ENCODE measurements around the gene MDGA2. TPM values are rescaled to one million over a fixed set of nuclear protein-coding genes. Genes with fewer than 3 reads are reported as not detected.

The MDGA2 gene
- total and polyA plus RNA-seq, 2 of the 13 experiments (the other 11 are each of a cell fraction or from before 2014, with no cell fraction given): not detected

DNA sequence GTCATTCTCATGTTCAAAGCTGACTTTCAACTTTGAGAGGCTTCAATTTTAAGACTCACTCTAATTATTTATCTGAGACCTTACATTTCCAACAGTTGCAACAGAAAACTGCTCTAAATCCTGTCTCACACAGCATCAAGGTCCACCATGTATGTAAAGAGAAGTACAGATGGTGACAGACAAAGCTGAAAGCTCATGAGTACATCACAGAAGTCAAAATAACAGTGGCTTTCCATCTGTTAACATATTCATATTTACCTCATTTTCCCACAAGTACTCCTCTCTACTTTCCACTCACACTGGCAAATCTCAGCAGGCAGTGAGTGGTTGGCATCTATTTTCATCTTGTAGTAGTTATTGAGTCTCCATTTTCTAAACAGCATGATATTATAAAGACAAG lies 192.0 kb downstream of the MDGA2 start (continued):
- TF ChIP-seq ZNF883 (CRISPR knock-in tag; IDR thresholded peaks at IDR 0.05; ENCODE audit: not compliant biosample characterization) (no peak), ZNF143 (CRISPR knock-in tag; IDR thresholded peaks at IDR 0.05) (no peak), HMG20B (CRISPR knock-in tag; conservative IDR thresholded peaks at IDR 0.05) (no peak), ZNF280B (CRISPR knock-in tag; IDR thresholded peaks at IDR 0.05; ENCODE audit: borderline replicate concordance) (no peak), PRDM4 (CRISPR knock-in tag; IDR thresholded peaks at IDR 0.05; ENCODE audit: borderline replicate concordance) (no peak)
- TF ChIP-seq, protein P1, sequence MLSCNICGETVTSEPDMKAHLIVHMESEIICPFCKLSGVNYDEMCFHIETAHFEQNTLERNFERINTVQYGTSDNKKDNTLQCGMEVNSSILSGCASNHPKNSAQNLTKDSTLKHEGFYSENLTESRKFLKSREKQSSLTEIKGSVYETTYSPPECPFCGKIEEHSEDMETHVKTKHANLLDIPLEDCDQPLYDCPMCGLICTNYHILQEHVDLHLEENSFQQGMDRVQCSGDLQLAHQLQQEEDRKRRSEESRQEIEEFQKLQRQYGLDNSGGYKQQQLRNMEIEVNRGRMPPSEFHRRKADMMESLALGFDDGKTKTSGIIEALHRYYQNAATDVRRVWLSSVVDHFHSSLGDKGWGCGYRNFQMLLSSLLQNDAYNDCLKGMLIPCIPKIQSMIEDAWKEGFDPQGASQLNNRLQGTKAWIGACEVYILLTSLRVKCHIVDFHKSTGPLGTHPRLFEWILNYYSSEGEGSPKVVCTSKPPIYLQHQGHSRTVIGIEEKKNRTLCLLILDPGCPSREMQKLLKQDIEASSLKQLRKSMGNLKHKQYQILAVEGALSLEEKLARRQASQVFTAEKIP (CRISPR knock-in tag; IDR thresholded peaks at IDR 0.05; ENCODE audit: borderline replicate concordance): no peak

GRCh38 chr14:47471075-47471474 lies 204.3 kb downstream of the MDGA2 start:
- no peak overlapping the region for H3K9ac ChIP-seq (ENCODE audit: insufficient read depth, low read depth, low read length)
- ChIA-PET CTCF (ENCODE audit: low intra/inter-chr PET ratio, low total read pairs) (no interaction called here), POLR2A (no interaction called here)
- peaks cover 11% of the 10 kb centered on the region; the same call in 1 of the 2 replicates for H3K9me3 ChIP-seq (ENCODE audit: low read length)
- H3K4me1 ChIP-seq (ENCODE audit: insufficient read depth, low read length): no peaks in the 10 kb centered on the region
- ATAC-seq (no peak), FAIRE-seq (no peak), DNase-seq (ENCODE audit: low spot score) (no peak)
- no peak overlapping the region for H3K27ac ChIP-seq (ENCODE audit: extremely low read length, insufficient read depth, low read length)
- no peak overlapping the region for H3K4me3 ChIP-seq (replicated peaks in 1 of 3; ENCODE audit: insufficient read depth in 1 of 3, low read depth in 2 of 3, low read length in 3 of 3)
- in situ Hi-C loops (cut with HindIII; ENCODE audit: extremely low pct_ligation_motif_present, low pct_unique_long_range_greater_than_20kb): no loop called here
- WGBS (ENCODE audit: low lambda C conversion rate): 2% methylated on average over 2 of the region's 2 CpGs
- no peaks in the 10 kb centered on the region for H3K79me2 ChIP-seq (ENCODE audit: insufficient read depth, low read length)
- no peak overlapping the region for H3K4me2 ChIP-seq (ENCODE audit: low read depth, low read length)
- H3K27me3 ChIP-seq (ENCODE audit: control insufficient read depth in 1 of 2, insufficient read depth in 2 of 2, low read length in 2 of 2): no peaks in the 10 kb centered on the region
- TF ChIP-seq KAT7 (CRISPR knock-in tag; IDR thresholded peaks at IDR 0.05; ENCODE audit: borderline replicate concordance) (no peak), ZZZ3 (CRISPR knock-in tag; IDR thresholded peaks at IDR 0.05; ENCODE audit: borderline replicate concordance) (no peak), NFRKB (IDR thresholded peaks at IDR 0.05) (no peak), ZNF260 (CRISPR knock-in tag; IDR thresholded peaks at IDR 0.05; ENCODE audit: borderline replicate concordance, low read depth) (no peak), ZNF510 (CRISPR knock-in tag; IDR thresholded peaks at IDR 0.05; ENCODE audit: low read depth) (no peak), ZNF251 (CRISPR knock-in tag; IDR thresholded peaks at IDR 0.05) (no peak), ZNF317 (CRISPR knock-in tag; IDR thresholded peaks at IDR 0.05) (no peak), ONECUT2 (CRISPR knock-in tag; IDR thresholded peaks at IDR 0.05) (no peak), SMAD3 (CRISPR knock-in tag; IDR thresholded peaks at IDR 0.05) (no peak)
- TF ChIP-seq, protein P2, sequence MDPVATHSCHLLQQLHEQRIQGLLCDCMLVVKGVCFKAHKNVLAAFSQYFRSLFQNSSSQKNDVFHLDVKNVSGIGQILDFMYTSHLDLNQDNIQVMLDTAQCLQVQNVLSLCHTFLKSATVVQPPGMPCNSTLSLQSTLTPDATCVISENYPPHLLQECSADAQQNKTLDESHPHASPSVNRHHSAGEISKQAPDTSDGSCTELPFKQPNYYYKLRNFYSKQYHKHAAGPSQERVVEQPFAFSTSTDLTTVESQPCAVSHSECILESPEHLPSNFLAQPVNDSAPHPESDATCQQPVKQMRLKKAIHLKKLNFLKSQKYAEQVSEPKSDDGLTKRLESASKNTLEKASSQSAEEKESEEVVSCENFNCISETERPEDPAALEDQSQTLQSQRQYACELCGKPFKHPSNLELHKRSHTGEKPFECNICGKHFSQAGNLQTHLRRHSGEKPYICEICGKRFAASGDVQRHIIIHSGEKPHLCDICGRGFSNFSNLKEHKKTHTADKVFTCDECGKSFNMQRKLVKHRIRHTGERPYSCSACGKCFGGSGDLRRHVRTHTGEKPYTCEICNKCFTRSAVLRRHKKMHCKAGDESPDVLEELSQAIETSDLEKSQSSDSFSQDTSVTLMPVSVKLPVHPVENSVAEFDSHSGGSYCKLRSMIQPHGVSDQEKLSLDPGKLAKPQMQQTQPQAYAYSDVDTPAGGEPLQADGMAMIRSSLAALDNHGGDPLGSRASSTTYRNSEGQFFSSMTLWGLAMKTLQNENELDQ (CRISPR knock-in tag; IDR thresholded peaks at IDR 0.05; ENCODE audit: borderline replicate concordance): no peak
- no peaks in the 10 kb centered on the region for H4K20me1 ChIP-seq (ENCODE audit: insufficient read depth, low read length)
- BruUV-seq (replicated peaks): no TSS peak
- intact Hi-C loops (cut with micrococcal nuclease; ENCODE audit: unreplicated experiment): no loop called here
- no peaks in the 10 kb centered on the region for H3K36me3 ChIP-seq (replicated peaks in 1 of 2; ENCODE audit: control insufficient read depth in 1 of 2, insufficient read depth in 2 of 2, low read length in 2 of 2)
- H2AFZ ChIP-seq (ENCODE audit: low read length): no peak overlapping the region

Measured in HepG2 (cell line).